Gastrocnemius medialis (tissue), 4 donors: Measurements from ENCODE around the gene MEP1A.

Source experiments
- CTCF ChIP-seq, 5 experiments: fragments of 450-650 bp in 3 of 5; fragments of 200-600 bp in 2 of 5; sonication (generic) in 2 of 5; IDR thresholded peaks in 4 of 5; conservative IDR thresholded peaks in 1 of 5; 1 replicate in 4 of 5; 2 replicates in 1 of 5; pipeline ENCODE4 v1.5.1; 2016 to 2019; ENCODE audit warnings: antibody characterized with exemption in 5 of 5, mild to moderate bottlenecking in 3 of 5, moderate library complexity in 3 of 5
- POLR2A ChIP-seq, 2 donors: fragments of 450-650 bp; IDR thresholded peaks; one replicate each; pipeline ENCODE4 v1.6.1; 2017; ENCODE audit warnings: antibody characterized with exemption in 2 of 2, mild to moderate bottlenecking in 2 of 2, moderate library complexity in 2 of 2

- TF ChIP-seq CTCF (IDR thresholded peaks at IDR 0.05 in 4 of 5, conservative IDR thresholded peaks at IDR 0.05 in 1 of 5) (no peak), POLR2A (IDR thresholded peaks at IDR 0.05) (no peak)
Measured at GRCh38 chr6:46849361-46849690, 56.1 kb downstream of the MEP1A start.
